ENCODE data around the gene PLPP7.
"Not testable (repeated sequence)": the region's sequence is repeated elsewhere in the genome, so short reads cannot be mapped to it uniquely, and the experiment has no call there.

GRCh38 chr9:131339212-131339611 lies 49.7 kb downstream of the PLPP7 start:
- not testable (repeated sequence) for TF ChIP-seq CTCF (conservative IDR thresholded peaks at IDR 0.05); EZH2 (IDR thresholded peaks at IDR 0.05; ENCODE audit: low read depth)
